Esophagus muscularis mucosa (tissue), 3 donors: ENCODE data around the gene IFNGR2.

ENCODE experiments used
- POLR2A ChIP-seq: fragments of 450-650 bp; IDR thresholded peaks from one replicate; pipeline ENCODE4 v1.6.1; 2017; ENCODE audit warnings: antibody characterized with exemption, moderate library complexity, mild to moderate bottlenecking, low read depth
- TF ChIP-seq, protein P1 (sequence below), 3 experiments: fragments of 200-600 bp in 2 of 3; fragments of 450-650 bp in 1 of 3; sonication (generic) in 2 of 3; IDR thresholded peaks; one replicate each; pipeline ENCODE4 v1.5.1; 2017 to 2019; ENCODE audit warnings: antibody characterized with exemption in 3 of 3, mild to moderate bottlenecking in 2 of 3, moderate library complexity in 1 of 3

DNA sequence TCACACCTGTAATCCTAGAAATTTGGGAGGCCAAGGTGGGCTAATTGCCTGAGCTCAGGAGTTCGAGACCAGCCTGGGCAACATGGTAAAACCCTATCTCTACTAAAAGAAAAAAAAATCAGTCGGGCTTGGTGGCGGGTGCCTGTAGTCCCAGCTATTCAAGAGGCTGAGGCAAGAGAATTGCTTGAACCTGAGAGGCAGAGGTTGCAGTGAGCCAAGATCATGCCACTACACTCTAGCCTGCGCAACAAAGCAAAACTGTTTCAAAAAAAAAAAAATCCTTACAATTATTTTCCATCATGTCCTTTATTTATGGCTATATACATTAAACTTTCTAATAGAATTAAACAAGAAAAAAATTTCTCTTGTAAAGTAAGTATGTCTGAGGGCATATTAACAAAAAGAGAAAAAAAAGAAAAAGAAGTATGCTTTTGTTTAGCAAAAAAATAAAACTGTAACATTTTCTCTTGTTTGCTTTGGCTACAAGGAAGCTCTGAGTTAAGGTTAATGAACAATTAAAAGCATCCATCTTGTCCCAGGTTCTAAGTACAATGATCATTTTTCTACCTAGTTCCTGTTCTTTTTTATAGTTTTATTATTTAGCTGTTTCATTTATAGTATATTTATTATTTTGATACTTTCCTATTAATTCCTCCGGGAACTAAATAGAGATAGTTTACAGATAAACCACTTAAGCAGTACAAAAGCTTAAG, 58.5 kb downstream of the IFNGR2 start:
- TF ChIP-seq, protein P1, sequence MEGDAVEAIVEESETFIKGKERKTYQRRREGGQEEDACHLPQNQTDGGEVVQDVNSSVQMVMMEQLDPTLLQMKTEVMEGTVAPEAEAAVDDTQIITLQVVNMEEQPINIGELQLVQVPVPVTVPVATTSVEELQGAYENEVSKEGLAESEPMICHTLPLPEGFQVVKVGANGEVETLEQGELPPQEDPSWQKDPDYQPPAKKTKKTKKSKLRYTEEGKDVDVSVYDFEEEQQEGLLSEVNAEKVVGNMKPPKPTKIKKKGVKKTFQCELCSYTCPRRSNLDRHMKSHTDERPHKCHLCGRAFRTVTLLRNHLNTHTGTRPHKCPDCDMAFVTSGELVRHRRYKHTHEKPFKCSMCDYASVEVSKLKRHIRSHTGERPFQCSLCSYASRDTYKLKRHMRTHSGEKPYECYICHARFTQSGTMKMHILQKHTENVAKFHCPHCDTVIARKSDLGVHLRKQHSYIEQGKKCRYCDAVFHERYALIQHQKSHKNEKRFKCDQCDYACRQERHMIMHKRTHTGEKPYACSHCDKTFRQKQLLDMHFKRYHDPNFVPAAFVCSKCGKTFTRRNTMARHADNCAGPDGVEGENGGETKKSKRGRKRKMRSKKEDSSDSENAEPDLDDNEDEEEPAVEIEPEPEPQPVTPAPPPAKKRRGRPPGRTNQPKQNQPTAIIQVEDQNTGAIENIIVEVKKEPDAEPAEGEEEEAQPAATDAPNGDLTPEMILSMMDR (IDR thresholded peaks at IDR 0.05), result no peak
- no peak for TF ChIP-seq POLR2A
